Measurements from ENCODE around the gene CC2D2B.
"Not testable (repeated sequence)": the region's sequence is repeated elsewhere in the genome, so short reads cannot be mapped to it uniquely, and the experiment has no call there.

The CC2D2B gene

GRCh38 chr10:95873651-95874050 is 34.1 kb upstream of the CC2D2B start:
- Histone ChIP-seq H4K20me1 (ENCODE audit: control insufficient read depth, insufficient read depth, low read depth, low read length) (no peaks in the 10 kb centered on the region), H3K4me1 (ENCODE audit: control insufficient read depth, low read length) (no peaks in the 10 kb centered on the region), H3F3A (ENCODE audit: control insufficient read depth, insufficient read depth) (no peaks in the 10 kb centered on the region), H3K4me3 (ENCODE audit: low read length) (no peak overlapping the region), H3K4me2 (ENCODE audit: low read length) (no peak overlapping the region), H3K9me3 (ENCODE audit: control insufficient read depth, insufficient read depth, low read length) (peaks cover 5% of the 10 kb centered on the region; the same call in 1 of the 2 replicates), H3K36me3 (ENCODE audit: control insufficient read depth, low read length) (peaks cover 19% of the 10 kb centered on the region), H3K9me2 (replicated peaks; ENCODE audit: control insufficient read depth, low read length) (no peaks in the 10 kb centered on the region), H3K27ac (ENCODE audit: low read depth, low read length) (no peak overlapping the region), H3K79me2 (ENCODE audit: control insufficient read depth, low read length) (no peaks in the 10 kb centered on the region), H3K27me3 (ENCODE audit: control insufficient read depth, low read length) (no peaks in the 10 kb centered on the region)
- no peak for TF ChIP-seq EZH2phosphoT487 (IDR thresholded peaks at IDR 0.05; ENCODE audit: borderline replicate concordance, low read length)

- peaks cover 19% of the 10 kb centered on the region for H3K36me3 ChIP-seq (ENCODE audit: control insufficient read depth, low read length)
- not testable (repeated sequence) for H3K79me2 ChIP-seq (ENCODE audit: control insufficient read depth, low read length); H4K20me1 ChIP-seq (ENCODE audit: control insufficient read depth, insufficient read depth, low read depth, low read length); H3K27ac ChIP-seq (ENCODE audit: low read depth, low read length); H3K9me3 ChIP-seq (ENCODE audit: control insufficient read depth, insufficient read depth, low read length); H3K4me3 ChIP-seq (ENCODE audit: low read length); H3F3A ChIP-seq (ENCODE audit: control insufficient read depth, insufficient read depth); H3K4me2 ChIP-seq (ENCODE audit: low read length); H3K4me1 ChIP-seq (ENCODE audit: control insufficient read depth, low read length); H3K27me3 ChIP-seq (ENCODE audit: control insufficient read depth, low read length); H3K9me2 ChIP-seq (replicated peaks; ENCODE audit: control insufficient read depth, low read length)
Measured at GRCh38 chr10:95874783-95875182, 33.0 kb upstream of the CC2D2B start.

- Histone ChIP-seq H4K20me1 (ENCODE audit: control insufficient read depth, insufficient read depth, low read depth, low read length) (no peaks in the 10 kb centered on the region), H3K79me2 (ENCODE audit: control insufficient read depth, low read length) (no peaks in the 10 kb centered on the region), H3K27me3 (ENCODE audit: control insufficient read depth, low read length) (no peaks in the 10 kb centered on the region), H3K4me1 (ENCODE audit: control insufficient read depth, low read length) (peaks cover 6% of the 10 kb centered on the region), H3F3A (ENCODE audit: control insufficient read depth, insufficient read depth) (peaks cover 2% of the 10 kb centered on the region; the same call in 1 of the 2 replicates), H3K9me2 (replicated peaks; ENCODE audit: control insufficient read depth, low read length) (no peaks in the 10 kb centered on the region), H3K4me3 (ENCODE audit: low read length) (no peak overlapping the region), H3K4me2 (ENCODE audit: low read length) (no peak overlapping the region), H3K36me3 (ENCODE audit: control insufficient read depth, low read length) (peaks cover 19% of the 10 kb centered on the region), H3K27ac (ENCODE audit: low read depth, low read length) (no peak overlapping the region), H3K9me3 (ENCODE audit: control insufficient read depth, insufficient read depth, low read length) (peaks cover 5% of the 10 kb centered on the region; the same call in 1 of the 2 replicates)
- no peak for TF ChIP-seq CTCF (IDR thresholded peaks at IDR 0.05; ENCODE audit: low read depth, low read length, poor library complexity, severe bottlenecking)
Measured at GRCh38 chr10:95876756-95877155, 31.0 kb upstream of the CC2D2B start.

GRCh38 chr10:95877881-95878280 is 29.9 kb upstream of the CC2D2B start:
- Histone ChIP-seq H3K36me3 (ENCODE audit: control insufficient read depth, low read length) (peaks cover 19% of the 10 kb centered on the region), H3K4me3 (ENCODE audit: low read length) (no peak overlapping the region), H3K4me1 (ENCODE audit: control insufficient read depth, low read length) (peaks cover 6% of the 10 kb centered on the region), H3F3A (ENCODE audit: control insufficient read depth, insufficient read depth) (peaks cover 2% of the 10 kb centered on the region; the same call in 1 of the 2 replicates), H3K27me3 (ENCODE audit: control insufficient read depth, low read length) (no peaks in the 10 kb centered on the region), H3K79me2 (ENCODE audit: control insufficient read depth, low read length) (no peaks in the 10 kb centered on the region), H3K27ac (ENCODE audit: low read depth, low read length) (no peak overlapping the region), H3K4me2 (ENCODE audit: low read length) (no peak overlapping the region), H4K20me1 (ENCODE audit: control insufficient read depth, insufficient read depth, low read depth, low read length) (no peaks in the 10 kb centered on the region), H3K9me3 (ENCODE audit: control insufficient read depth, insufficient read depth, low read length) (peaks cover 5% of the 10 kb centered on the region; the same call in 1 of the 2 replicates), H3K9me2 (replicated peaks; ENCODE audit: control insufficient read depth, low read length) (no peaks in the 10 kb centered on the region)
- TF ChIP-seq CTCF (IDR thresholded peaks at IDR 0.05; ENCODE audit: low read depth, low read length, poor library complexity, severe bottlenecking) (no peak), EZH2phosphoT487 (IDR thresholded peaks at IDR 0.05; ENCODE audit: borderline replicate concordance, low read length) (no peak)

Measured in DOHH2 (cell line).